ENCODE results near the gene SIGLEC11.
"Not testable (repeated sequence)": the region's sequence is repeated elsewhere in the genome, so short reads cannot be mapped to it uniquely, and the experiment has no call there.

The SIGLEC11 gene

DNA sequence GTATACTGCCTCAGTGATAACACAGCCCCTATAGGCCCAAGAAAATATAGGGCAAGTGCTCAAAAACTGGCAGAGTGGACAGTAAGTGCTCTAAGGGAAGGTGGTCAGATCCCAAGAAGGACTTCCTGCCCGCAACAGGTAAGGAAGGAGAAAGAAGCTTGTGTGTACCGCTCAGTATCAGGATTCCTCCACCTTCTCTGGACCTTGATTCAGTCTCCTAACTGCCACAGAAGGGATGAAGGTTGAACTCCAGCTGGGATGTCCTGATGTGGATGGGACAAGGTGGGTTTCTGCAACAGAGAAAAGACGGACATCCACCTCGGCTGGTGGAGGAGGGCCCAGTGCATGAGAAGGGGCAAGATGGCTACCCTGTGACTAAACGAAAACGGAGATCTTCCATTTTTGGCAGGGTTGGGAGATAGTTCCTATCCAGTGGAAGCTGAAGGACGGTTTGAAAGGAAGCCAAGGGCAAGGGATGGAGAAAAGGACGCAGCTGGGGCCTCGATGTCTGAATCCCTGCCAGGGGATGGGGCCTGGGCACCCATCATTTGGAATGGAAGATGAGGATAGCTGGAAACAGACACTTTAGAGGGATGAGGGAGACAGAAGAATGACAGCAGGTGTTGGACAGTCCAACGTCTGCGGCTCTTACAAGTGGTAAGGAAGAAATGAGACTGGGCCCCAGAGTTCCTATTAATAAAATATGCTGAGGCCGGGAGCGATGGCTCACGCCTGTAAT lies 33.3 kb downstream of the SIGLEC11 start:
- H3K4me3 ChIP-seq (ENCODE audit: low read depth, low read length): no peak overlapping the region

DNA sequence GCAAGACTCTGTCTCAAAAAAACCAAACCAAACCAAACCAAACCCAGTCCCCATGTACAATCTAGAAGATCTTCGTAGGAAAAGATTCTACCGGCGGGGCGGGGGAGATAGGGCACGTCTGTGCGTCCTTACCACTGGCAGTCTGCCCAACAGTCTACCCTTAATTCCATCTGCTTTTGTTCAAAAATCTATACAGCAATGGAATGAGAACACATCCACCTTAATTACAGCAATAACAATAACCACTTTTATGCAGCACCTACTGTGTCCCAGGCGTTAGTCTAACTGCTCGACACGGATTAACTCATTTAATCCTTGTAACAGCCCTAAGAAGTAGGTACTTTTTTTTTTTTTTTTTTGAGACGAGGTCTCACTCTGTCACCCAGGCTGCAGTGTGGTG lies 34.5 kb downstream of the SIGLEC11 start:
- H3K4me3 ChIP-seq (ENCODE audit: low read depth, low read length): no peak overlapping the region

GRCh38 chr19:49925486-49925885 lies 35.5 kb downstream of the SIGLEC11 start:
- H3K4me3 ChIP-seq (ENCODE audit: low read depth, low read length): no peak overlapping the region

DNA sequence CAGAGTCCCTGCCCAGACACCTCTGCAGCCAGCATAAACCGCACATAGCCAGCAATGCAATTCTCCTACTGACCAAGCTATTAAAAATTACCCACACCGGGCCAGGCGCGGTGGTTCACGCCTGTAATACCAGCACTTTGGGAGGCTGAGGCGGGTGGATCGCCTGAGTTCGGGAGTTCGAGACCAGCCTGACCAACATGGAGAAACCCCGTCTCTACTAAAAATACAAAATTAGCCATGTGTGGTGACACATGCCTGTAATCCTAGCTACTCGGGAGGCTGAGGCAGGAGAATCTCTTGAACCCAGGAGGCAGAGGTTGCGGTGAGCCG lies 36.1 kb downstream of the SIGLEC11 start:
- not testable (repeated sequence) for H3K4me3 ChIP-seq (ENCODE audit: low read depth, low read length)

GRCh38 chr19:49924004-49924880 lies 36.7 kb downstream of the SIGLEC11 start:
- H3K4me3 ChIP-seq (ENCODE audit: low read depth, low read length): no peak overlapping the region

DNA sequence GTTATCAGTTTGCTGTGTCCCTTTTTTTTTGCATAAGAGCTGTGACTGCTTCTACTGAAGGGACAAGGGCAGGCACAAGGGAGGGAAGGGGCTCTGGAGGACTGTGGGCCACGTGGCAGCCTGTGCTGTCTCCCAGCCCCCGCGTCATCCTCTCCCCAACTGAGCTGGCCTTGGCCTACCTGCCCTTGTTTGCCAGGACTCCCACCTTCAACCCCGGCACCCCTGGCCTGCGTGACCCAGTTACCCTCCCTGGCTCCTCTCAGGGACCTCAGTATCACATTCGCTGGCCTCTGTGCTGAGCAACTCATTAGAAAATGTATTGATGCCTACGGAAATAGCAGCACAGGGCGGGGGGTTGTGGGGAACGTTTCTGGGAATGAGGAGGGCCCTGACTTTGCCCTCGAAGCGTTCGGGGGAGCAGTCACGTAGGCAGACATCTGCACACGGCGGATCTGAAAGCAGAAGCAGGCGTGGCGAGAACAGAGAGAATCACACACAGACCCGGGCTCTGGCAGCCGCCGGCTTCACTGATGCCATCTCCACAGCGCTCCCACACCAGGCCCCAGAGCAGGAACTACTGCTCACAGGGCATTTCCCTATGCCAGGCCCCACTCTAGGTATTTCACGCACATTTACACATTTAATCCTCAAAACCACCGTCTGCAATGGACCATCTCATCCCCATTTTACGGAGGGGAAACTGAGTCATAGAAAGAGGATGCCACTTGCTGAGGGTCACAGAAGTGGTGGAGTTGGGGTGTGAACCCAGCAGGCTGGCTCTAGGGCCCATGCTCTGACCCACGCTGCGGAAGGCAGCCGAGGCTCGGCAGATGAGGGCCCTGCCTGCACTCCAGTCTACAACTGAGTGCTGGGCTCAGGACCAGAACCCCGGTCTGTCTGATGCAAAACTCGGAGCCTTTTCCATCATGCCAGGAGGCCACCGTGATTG lies 37.6 kb downstream of the SIGLEC11 start:
- H3K4me3 ChIP-seq (ENCODE audit: low read depth, low read length): no peak overlapping the region

GRCh38 chr19:49921871-49922795 lies 38.8 kb downstream of the SIGLEC11 start:
- no peak overlapping the region for H3K4me3 ChIP-seq (ENCODE audit: low read depth, low read length)

DNA sequence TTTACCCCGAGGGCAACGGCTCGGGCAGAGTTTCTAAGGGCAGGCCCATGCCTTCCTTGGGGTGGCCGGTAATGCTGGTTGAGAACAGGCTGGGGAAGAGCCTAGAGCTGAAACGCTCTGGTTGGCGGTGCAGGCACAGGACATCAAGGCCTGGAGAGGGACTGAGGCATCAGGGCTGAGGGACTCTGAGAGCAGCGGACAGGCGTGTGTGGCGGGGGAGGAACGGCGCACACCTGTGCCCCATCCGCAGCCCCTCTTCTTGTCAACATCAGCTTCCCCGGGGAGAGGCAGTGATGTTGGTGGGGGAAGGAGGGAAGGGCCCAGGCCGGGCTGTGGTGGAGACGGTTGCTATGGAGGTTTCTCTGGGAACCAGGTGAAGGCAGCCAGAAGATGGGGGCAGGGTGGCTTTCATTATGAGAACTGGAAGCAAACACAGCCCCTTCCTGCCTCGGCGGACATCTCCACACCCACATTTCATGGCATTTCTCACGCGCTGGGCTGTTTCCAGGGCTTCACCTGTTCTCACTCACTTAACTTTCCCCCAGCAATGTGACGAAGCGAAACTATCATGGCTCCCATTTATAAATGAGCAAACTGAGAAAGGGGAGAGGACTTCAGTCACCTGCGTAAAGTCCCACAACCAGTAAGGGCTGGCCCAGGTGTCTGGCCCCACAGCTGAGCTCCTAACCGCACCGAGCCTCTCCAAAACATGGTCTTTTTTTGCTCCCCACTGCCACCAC lies 40.2 kb downstream of the SIGLEC11 start:
- no peak overlapping the region for H3K4me3 ChIP-seq (ENCODE audit: low read depth, low read length)

DNA sequence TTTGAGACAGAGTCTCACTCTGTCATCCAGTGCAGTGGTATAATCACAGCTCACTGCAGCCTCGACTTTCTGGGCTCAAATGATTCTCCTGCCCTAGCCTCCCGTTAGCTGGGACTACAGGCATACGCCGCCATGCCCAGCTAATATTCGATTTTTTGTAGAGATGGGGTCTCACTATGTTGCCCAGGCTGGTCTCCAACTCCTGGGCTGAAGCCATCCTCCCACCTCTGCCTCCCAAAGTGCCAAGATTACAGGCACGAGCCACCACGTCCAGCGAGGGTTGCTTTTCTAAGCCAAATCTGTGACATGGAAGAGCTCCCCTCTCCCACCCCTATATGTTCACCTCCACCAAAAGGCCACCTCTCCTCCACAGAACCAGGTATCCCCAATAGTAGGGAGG lies 42.9 kb downstream of the SIGLEC11 start:
- no peak overlapping the region for H3K4me3 ChIP-seq (ENCODE audit: low read depth, low read length)

DNA sequence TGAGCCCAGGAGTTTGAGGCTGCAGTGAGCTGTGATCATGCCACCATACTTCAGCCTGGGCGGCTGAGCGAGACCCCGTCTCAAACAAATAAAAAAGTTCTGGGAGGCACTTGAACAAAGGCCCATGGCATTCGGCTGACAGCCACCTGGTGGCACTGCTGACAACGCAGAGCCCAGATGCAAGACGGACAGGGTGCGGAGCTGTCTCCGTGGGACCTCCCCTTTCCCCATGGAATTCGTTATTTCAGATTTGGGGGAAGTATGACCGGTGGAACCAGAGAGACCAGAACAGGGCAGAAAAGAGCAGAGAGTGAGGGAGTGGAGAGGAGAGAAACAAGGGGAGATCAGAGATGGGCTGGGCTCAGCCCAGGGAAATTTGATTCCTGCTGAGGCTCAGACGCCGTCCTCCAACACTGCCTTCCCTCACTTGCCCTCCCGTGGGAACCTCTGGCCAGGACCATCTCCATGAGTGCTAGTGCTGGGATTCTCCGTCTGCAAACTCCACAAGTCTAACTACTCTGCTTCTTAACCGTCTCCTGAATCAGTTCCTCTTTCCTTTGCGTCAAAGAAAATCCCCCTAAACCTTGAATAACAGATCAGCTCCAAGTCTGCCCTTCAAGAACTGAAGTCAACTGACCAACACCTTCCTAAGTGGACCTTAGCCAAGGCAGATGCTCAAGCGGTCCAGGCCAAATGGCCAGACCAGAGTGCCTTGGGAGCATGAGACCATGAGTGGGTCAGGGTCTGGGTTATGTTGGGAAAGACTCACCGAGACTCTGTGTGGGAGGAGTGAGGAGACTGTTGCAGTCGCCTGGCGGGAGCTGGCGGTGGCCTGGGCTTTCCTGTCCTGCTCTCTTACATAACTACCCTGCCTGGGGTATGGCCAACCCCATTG lies 43.9 kb downstream of the SIGLEC11 start:
- H3K4me3 ChIP-seq (ENCODE audit: low read depth, low read length): no peak overlapping the region

GRCh38 chr19:49915271-49915670 lies 45.7 kb downstream of the SIGLEC11 start:
- H3K4me3 ChIP-seq (ENCODE audit: low read depth, low read length): no peak overlapping the region

- no peak overlapping the region for H3K4me3 ChIP-seq (ENCODE audit: low read depth, low read length)
Observed at GRCh38 chr19:49913720-49914119, 47.3 kb downstream of the SIGLEC11 start.

- H3K4me3 ChIP-seq (ENCODE audit: low read depth, low read length): no peak overlapping the region
Observed at GRCh38 chr19:49912965-49913685, 47.8 kb downstream of the SIGLEC11 start.

GRCh38 chr19:49911381-49912145 lies 49.4 kb downstream of the SIGLEC11 start:
- no peak overlapping the region for H3K4me3 ChIP-seq (ENCODE audit: low read depth, low read length)

DNA sequence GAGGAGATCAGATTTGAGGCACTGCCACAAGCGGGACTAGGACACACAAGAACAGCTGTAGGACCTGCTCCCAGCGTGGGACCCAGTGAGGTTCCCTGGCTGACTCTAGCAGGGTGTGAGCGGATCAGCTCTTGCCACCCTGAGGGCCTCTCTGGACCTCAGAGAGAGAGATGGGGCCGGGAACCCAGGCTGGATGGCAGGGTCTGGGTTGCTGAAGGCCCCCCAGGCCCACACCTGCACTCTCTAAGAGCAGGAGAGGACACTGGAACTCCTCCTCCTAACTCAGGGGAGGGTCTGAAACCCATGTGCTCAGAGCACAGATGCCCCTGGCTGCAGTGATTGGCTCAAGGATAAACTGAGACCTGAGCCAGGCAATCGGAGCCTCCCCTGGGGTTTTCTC lies 50.8 kb downstream of the SIGLEC11 start:
- H3K4me3 ChIP-seq (ENCODE audit: low read depth, low read length): no peak overlapping the region

DNA sequence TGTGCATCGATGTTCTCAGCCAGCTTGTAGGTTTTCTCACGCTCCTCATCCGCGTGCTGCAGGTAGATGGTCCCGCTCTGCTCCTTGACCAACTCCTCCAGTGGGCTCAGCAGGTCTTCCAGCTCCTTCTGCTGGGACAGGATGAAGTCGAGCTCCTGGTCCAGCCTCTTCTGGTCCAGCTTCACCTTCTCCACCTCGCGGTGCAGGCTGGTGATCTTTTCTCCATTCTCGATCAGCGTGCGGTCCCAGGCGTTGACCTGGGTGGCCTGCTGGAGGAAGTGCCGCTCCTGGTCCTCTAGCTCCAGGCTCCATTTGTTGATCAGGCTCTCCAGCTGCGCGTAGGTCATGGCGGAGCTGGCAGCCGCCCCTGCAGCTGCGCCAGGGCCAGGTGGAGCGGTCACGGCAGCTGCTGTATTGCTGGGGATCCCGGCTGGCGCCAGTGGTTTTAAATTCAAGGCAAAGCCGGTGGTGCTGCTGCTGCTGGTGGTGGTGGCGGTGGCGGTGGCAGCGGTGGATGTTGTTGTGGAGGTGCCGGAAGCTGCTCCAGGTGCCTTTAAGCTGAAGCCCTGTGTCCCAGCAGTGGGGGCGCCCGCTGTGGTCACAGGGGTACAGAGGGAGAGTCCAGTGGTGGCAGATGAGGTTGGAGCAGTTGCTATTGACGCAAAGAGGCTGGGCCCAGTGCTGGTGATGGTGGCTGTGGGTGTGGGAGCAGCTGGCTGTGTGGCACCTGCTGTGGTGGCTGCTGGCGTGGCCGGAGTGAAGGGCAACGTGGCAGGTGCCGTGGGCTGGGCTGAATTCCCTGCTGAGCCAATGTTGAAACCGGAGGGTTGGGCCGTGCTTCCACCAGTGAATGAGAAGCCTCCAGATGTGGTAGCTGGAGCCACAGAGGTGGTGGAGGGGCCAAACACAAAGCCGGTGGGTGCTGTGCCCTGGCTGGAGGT lies 52.2 kb downstream of the SIGLEC11 start:
- H3K4me3 ChIP-seq (ENCODE audit: low read depth, low read length): no peak overlapping the region
